ENCODE measurements around the gene LRRTM3. TPM values are rescaled to one million over a fixed set of nuclear protein-coding genes. Genes with fewer than 3 reads are reported as not detected.

LRRTM3 gene
- total RNA-seq, 2 donors from 2014 or later: not detected

DNA sequence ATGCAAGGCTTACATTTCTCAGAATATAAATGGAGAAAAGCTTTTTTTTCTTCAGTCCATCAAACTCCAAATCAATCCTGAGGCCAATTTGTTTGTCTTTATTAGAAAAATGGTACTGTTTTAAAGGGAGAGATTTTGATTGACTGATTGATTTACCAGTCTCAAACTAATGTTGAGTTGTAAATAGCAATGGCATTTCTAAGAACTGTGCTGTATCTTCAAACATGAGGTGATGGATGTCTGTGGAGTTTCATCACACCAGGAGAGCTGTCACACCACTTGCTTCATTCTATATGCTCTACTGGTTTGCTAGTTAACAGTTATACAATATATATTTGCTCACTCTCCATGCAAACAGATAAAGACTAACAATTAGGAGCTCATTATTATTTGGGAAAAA is 39.0 kb upstream of the LRRTM3 start:
- Histone ChIP-seq H3K4me3 (ENCODE audit: low read length) (no peak overlapping the region), H3K27ac (ENCODE audit: low read depth, low read length) (no peak overlapping the region), H3K9me3 (ENCODE audit: control insufficient read depth, low read length) (no peaks in the 10 kb centered on the region), H3K36me3 (ENCODE audit: control insufficient read depth, insufficient read depth, low read length) (no peaks in the 10 kb centered on the region), H3K27me3 (ENCODE audit: control insufficient read depth, insufficient read depth, low read length, poor library complexity, severe bottlenecking) (no peaks in the 10 kb centered on the region), H3K9ac (ENCODE audit: extremely low read depth, low read length, poor library complexity, severe bottlenecking) (no peak overlapping the region), H3K4me1 (ENCODE audit: control insufficient read depth, insufficient read depth, low read length) (no peaks in the 10 kb centered on the region)
- Mint-ChIP-seq H3K4me1 (peaks cover 11% of the 10 kb centered on the region), H3K27ac (no peak overlapping the region), H3K27me3 (ENCODE audit: insufficient read depth) (peaks cover 2% of the 10 kb centered on the region), H3K4me3 (no peak overlapping the region), H3K36me3 (ENCODE audit: low read depth) (no peaks in the 10 kb centered on the region), H3K9me3 (no peaks in the 10 kb centered on the region)
- DNase-seq: no peak
- TF ChIP-seq, protein P1, sequence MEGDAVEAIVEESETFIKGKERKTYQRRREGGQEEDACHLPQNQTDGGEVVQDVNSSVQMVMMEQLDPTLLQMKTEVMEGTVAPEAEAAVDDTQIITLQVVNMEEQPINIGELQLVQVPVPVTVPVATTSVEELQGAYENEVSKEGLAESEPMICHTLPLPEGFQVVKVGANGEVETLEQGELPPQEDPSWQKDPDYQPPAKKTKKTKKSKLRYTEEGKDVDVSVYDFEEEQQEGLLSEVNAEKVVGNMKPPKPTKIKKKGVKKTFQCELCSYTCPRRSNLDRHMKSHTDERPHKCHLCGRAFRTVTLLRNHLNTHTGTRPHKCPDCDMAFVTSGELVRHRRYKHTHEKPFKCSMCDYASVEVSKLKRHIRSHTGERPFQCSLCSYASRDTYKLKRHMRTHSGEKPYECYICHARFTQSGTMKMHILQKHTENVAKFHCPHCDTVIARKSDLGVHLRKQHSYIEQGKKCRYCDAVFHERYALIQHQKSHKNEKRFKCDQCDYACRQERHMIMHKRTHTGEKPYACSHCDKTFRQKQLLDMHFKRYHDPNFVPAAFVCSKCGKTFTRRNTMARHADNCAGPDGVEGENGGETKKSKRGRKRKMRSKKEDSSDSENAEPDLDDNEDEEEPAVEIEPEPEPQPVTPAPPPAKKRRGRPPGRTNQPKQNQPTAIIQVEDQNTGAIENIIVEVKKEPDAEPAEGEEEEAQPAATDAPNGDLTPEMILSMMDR (conservative IDR thresholded peaks at IDR 0.05): no peak

DNA sequence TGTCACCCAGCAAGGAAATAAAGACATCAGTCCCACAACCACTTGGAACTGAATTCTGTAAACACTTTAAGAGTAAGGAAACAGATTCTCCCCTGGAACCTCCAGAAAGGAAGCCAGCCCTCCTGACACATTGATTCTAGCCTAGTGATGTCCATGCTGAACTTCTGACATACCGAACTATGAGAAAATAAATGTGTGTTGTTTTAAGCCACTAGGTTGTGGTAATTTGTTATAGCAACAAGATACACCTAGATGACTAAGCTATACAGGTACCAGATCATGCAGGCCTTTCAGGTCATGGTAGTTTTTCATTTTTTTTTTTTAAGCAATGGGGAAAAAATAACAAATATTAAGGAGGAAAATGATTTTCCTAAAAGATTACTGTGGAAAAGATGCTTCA is 37.6 kb upstream of the LRRTM3 start:
- H3K9me3 Mint-ChIP-seq: no peaks in the 10 kb centered on the region
- peaks cover 15% of the 10 kb centered on the region for H3K4me1 Mint-ChIP-seq

DNA sequence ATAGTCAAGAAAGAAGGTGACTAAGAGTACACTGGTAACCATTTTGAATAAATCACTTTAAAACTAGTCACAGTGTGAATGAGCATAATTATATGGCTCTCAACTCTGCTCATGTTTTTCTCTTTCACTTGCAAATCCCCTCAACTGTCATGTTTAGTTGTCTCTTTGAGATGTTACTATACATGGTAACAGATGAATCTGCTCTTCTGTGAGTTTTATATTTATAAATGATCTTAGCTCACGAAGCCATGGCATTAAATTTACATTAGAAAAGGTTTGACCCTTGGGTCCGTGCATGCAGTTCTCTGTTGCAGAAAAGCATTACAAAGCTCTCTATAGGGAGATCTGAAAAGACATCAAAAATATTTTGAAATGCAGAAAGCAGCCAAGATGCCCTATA is 33.0 kb upstream of the LRRTM3 start:
- Histone ChIP-seq H3K4me3 (ENCODE audit: low read length) (no peak overlapping the region), H3K27ac (ENCODE audit: low read depth, low read length) (peak overlapping the region; percentile 42), H3K9ac (ENCODE audit: extremely low read depth, low read length, poor library complexity, severe bottlenecking) (no peak overlapping the region), H3K4me1 (ENCODE audit: control insufficient read depth, insufficient read depth, low read length) (no peaks in the 10 kb centered on the region), H3K9me3 (ENCODE audit: control insufficient read depth, low read length) (peaks cover 3% of the 10 kb centered on the region), H3K27me3 (ENCODE audit: control insufficient read depth, insufficient read depth, low read length, poor library complexity, severe bottlenecking) (no peaks in the 10 kb centered on the region), H3K36me3 (ENCODE audit: control insufficient read depth, insufficient read depth, low read length) (no peaks in the 10 kb centered on the region)
- Mint-ChIP-seq H3K36me3 (ENCODE audit: low read depth) (no peaks in the 10 kb centered on the region), H3K27ac (no peak overlapping the region), H3K9me3 (peaks cover 2% of the 10 kb centered on the region), H3K27me3 (ENCODE audit: insufficient read depth) (peaks cover 2% of the 10 kb centered on the region), H3K4me3 (no peak overlapping the region), H3K4me1 (peaks cover 11% of the 10 kb centered on the region)
- no peak for DNase-seq
- TF ChIP-seq, protein P1 (conservative IDR thresholded peaks at IDR 0.05): no peak
- WGBS, 2 experiments (ENCODE audit: insufficient coverage in 1 of 2, insufficient read length in 1 of 2): 35 to 37% methylated on average over 2 of the region's 2 CpGs

More for the DNA sequence above, 37.6 kb upstream of the LRRTM3 start:
- H3K4me3 ChIP-seq (ENCODE audit: low read length): no peak overlapping the region
- no peaks in the 10 kb centered on the region for H3K4me1 ChIP-seq (ENCODE audit: control insufficient read depth, insufficient read depth, low read length)
- no peaks in the 10 kb centered on the region for H3K9me3 ChIP-seq (ENCODE audit: control insufficient read depth, low read length)
- H3K27ac ChIP-seq (ENCODE audit: low read depth, low read length): no peak overlapping the region
- H3K27me3 Mint-ChIP-seq (ENCODE audit: insufficient read depth): peaks cover 2% of the 10 kb centered on the region
- TF ChIP-seq, protein P1 (conservative IDR thresholded peaks at IDR 0.05): no peak
- no peak for DNase-seq
- WGBS, 2 experiments (ENCODE audit: insufficient coverage in 1 of 2, insufficient read length in 1 of 2): 92% methylated on average over 1 of the region's 1 CpG; no CpG with 5 or more reads in 1 of the 2 experiments
- H3K27ac Mint-ChIP-seq: no peak overlapping the region
- H3K4me3 Mint-ChIP-seq: no peak overlapping the region
- no peaks in the 10 kb centered on the region for H3K27me3 ChIP-seq (ENCODE audit: control insufficient read depth, insufficient read depth, low read length, poor library complexity, severe bottlenecking)
- no peaks in the 10 kb centered on the region for H3K36me3 ChIP-seq (ENCODE audit: control insufficient read depth, insufficient read depth, low read length)
- H3K9ac ChIP-seq (ENCODE audit: extremely low read depth, low read length, poor library complexity, severe bottlenecking): no peak overlapping the region
- H3K36me3 Mint-ChIP-seq (ENCODE audit: low read depth): no peaks in the 10 kb centered on the region
